Esophagus muscularis mucosa (tissue), 4 donors: ENCODE results near the gene DNAJB12. TPM values are rescaled to one million over a fixed set of nuclear protein-coding genes. Genes with fewer than 3 reads are reported as not detected.
"Not testable (repeated sequence)": the region's sequence is repeated elsewhere in the genome, so short reads cannot be mapped to it uniquely, and the experiment has no call there.

Experiments used
- DNase-seq: peaks from one replicate; pipeline ENCODE4 v3.0.0-alpha.2; 2017; ENCODE audit errors: extremely low spot score
- H3K27ac ChIP-seq, 4 donors: fragments of 200-600 bp; sonication (generic); replicated peaks in 1 of 4; 1 replicate in 3 of 4; 2 replicates in 1 of 4; pipeline ENCODE4 v1.5.1; 2016 to 2019; ENCODE audit warnings: mild to moderate bottlenecking in 1 of 4
- H3K27me3 ChIP-seq, 4 donors: fragments of 200-600 bp; sonication (generic); one replicate each; pipeline versions ENCODE4 v1.5.1 to v1.6.0; 2016 to 2019
- H3K36me3 ChIP-seq, 4 donors: fragments of 200-600 bp; sonication (generic); one replicate each; pipeline ENCODE4 v1.5.1; 2016 to 2019
- H3K4me1 ChIP-seq, 4 donors: fragments of 200-600 bp; sonication (generic); one replicate each; pipeline ENCODE4 v1.5.1; 2016 to 2019
- H3K4me3 ChIP-seq, 4 donors: fragments of 200-600 bp; sonication (generic); 1 replicate in 2 of 4; 2 replicates in 2 of 4; pipeline ENCODE4 v1.5.1; 2016 to 2019; ENCODE audit warnings: mild to moderate bottlenecking in 4 of 4, moderate library complexity in 1 of 4
- H3K9me3 ChIP-seq, 4 donors: fragments of 200-600 bp; sonication (generic); 1 replicate in 3 of 4; 2 replicates in 1 of 4; pipeline ENCODE4 v1.5.1; 2016 to 2019
- EP300 ChIP-seq: sonication (generic); formaldehyde crosslinking; IDR thresholded peaks from one replicate; pipeline ENCODE4 v1.6.1; 2017; ENCODE audit warnings: antibody characterized with exemption
- POLR2A ChIP-seq: fragments of 450-650 bp; IDR thresholded peaks from one replicate; pipeline ENCODE4 v1.6.1; 2017; ENCODE audit warnings: antibody characterized with exemption, moderate library complexity, mild to moderate bottlenecking, low read depth
- POLR2AphosphoS5 ChIP-seq, 2 donors: sonication (generic); formaldehyde crosslinking; IDR thresholded peaks; one replicate each; pipeline ENCODE4 v1.6.1; 2017; ENCODE audit warnings: antibody characterized with exemption in 2 of 2
- WGBS: methylation state at CpG from one replicate; pipeline ENCODE4 v1.1.5; 2018; 5-methylcytosine and 5-hydroxymethylcytosine counted together
- intact Hi-C: fragments of 100-400 bp; cut with DNase I; formaldehyde crosslinking; loops from one replicate; pipeline ENCODE4 v1.15.1; 2023
- total RNA-seq, 4 donors: library from RNA; depleted of rRNA; stranded (reverse); fragments of >200 nt; gene quantifications; one replicate each; pipeline versions ENCODE4 v1.1.0 to v1.2.1, GENCODE V29; 2016
- TF ChIP-seq, protein P1 (sequence below), 3 experiments: fragments of 200-600 bp in 2 of 3; fragments of 450-650 bp in 1 of 3; sonication (generic) in 2 of 3; IDR thresholded peaks; one replicate each; pipeline ENCODE4 v1.5.1; 2017 to 2019; ENCODE audit warnings: antibody characterized with exemption in 3 of 3, mild to moderate bottlenecking in 2 of 3, moderate library complexity in 1 of 3

Gene DNAJB12
- total RNA-seq, 4 donors from 2014 or later, result 27.8 to 46.5 (median 37.8) TPM

GRCh38 chr10:72389014-72389413 lies 34.3 kb upstream of the DNAJB12 start:
- 100% methylated on average over 1 of the region's 1 CpG for WGBS
- TF ChIP-seq POLR2A, result no peak
- Histone ChIP-seq H3K27me3 (no peaks in the 10 kb centered on the region), H3K9me3 (no peaks in the 10 kb centered on the region), H3K4me1 (no peaks in the 10 kb centered on the region), H3K27ac (no peak overlapping the region), H3K4me3 (no peak overlapping the region), H3K36me3 (peaks cover 0 to 11% (median 0%) of the 10 kb centered on the region in 4 donors)
- intact Hi-C loops, result no loop called here
- DNase-seq, result no peak

DNA sequence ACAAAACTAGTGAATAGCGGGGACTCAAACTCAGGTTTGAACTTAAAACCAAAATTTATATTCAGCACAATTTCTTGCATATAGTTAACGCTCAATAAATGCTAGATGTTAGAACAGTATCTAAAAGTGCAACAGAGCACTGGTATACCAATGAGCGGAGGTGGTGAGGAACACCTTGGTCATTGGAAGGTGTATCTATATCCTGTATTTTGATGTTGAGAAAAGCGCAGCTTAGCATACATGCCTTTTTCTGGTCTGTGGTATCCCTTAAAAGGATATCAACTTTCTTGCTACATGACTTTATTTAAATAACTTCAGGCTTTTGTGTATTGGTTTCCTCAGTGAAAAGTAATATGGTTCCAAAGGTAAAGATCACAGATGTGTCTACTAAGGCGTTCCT lies 33.3 kb upstream of the DNAJB12 start:
- Histone ChIP-seq H3K27me3 (no peaks in the 10 kb centered on the region), H3K36me3 (peaks cover 0 to 4% (median 0%) of the 10 kb centered on the region in 4 donors), H3K27ac (no peak overlapping the region), H3K4me3 (no peak overlapping the region), H3K9me3 (no peaks in the 10 kb centered on the region), H3K4me1 (no peaks in the 10 kb centered on the region)
- no peak for DNase-seq
- intact Hi-C loops, result no loop called here
- TF ChIP-seq, protein P1, sequence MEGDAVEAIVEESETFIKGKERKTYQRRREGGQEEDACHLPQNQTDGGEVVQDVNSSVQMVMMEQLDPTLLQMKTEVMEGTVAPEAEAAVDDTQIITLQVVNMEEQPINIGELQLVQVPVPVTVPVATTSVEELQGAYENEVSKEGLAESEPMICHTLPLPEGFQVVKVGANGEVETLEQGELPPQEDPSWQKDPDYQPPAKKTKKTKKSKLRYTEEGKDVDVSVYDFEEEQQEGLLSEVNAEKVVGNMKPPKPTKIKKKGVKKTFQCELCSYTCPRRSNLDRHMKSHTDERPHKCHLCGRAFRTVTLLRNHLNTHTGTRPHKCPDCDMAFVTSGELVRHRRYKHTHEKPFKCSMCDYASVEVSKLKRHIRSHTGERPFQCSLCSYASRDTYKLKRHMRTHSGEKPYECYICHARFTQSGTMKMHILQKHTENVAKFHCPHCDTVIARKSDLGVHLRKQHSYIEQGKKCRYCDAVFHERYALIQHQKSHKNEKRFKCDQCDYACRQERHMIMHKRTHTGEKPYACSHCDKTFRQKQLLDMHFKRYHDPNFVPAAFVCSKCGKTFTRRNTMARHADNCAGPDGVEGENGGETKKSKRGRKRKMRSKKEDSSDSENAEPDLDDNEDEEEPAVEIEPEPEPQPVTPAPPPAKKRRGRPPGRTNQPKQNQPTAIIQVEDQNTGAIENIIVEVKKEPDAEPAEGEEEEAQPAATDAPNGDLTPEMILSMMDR (IDR thresholded peaks at IDR 0.05), result no peak
- TF ChIP-seq EP300 (no peak), POLR2AphosphoS5 (IDR thresholded peaks at IDR 0.05) (no peak), POLR2A (no peak)
- 95% methylated on average over 5 of the region's 5 CpGs for WGBS

DNA sequence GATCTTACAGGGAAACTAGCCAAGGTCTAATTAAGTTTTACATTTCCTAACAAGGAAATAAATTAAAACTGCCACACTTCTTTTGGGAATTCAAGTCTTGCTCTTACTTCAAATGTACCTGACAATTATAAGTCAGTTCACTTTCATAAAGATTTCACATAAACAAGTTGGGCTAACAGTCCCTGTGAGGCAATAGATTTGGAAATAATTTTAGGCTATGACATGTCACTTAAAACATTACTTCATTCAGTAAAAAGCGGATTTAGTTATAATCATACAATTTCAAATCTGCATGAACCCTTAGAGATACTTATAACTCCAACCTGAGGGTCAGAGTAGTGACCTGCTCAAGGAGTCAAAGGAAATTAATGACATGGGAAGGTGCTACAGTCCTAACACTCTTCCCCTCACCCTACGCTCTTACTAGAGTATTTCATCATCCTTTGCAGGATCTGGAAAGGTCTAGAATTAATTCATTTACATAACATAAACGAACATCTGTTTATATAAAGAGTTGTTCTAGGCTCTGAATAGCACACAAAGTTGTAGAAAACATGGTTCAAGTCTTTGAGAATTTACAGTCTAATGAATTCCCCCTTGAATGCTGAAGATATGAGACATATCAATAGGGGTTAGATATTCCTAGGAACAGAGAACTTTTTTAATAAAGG lies 32.3 kb upstream of the DNAJB12 start:
- no peak for DNase-seq
- Histone ChIP-seq H3K4me1 (no peaks in the 10 kb centered on the region), H3K27ac (no peak overlapping the region), H3K9me3 (no peaks in the 10 kb centered on the region), H3K27me3 (no peaks in the 10 kb centered on the region), H3K4me3 (no peak overlapping the region), H3K36me3 (no peaks in the 10 kb centered on the region)
- TF ChIP-seq POLR2AphosphoS5 (IDR thresholded peaks at IDR 0.05), result no peak
- TF ChIP-seq POLR2A, result no peak
- TF ChIP-seq, protein P1 (IDR thresholded peaks at IDR 0.05), result no peak
- TF ChIP-seq EP300, result no peak
- WGBS, result 84% methylated on average over 3 of the region's 3 CpGs
- intact Hi-C loops, result no loop called here

DNA sequence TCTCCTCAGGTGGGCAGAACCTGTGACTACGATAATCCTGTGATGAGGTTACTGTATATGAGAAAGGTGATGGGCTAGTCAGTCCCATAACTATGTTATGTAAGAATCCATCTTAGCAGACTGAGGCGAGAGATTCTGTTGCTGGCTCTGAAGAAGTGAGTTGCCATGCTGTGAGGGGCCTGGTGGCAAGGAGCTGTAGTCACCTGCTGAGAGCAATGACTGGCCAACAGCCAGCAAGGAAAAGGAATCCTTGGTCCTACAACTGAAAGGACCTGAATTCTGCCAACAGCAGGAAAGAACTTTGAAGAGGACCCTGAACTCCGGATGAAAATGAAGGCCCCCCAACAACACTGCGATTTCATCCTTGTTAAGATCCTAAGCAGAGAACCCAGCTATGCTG lies 31.0 kb upstream of the DNAJB12 start:
- Histone ChIP-seq H3K27me3 (no peaks in the 10 kb centered on the region), H3K27ac (no peak overlapping the region), H3K4me1 (no peaks in the 10 kb centered on the region), H3K36me3 (no peaks in the 10 kb centered on the region), H3K4me3 (no peak overlapping the region), H3K9me3 (no peaks in the 10 kb centered on the region)
- intact Hi-C loops, result no loop called here
- DNase-seq, result no peak
- WGBS, result 94% methylated on average over 4 of the region's 4 CpGs
- TF ChIP-seq, protein P1 (IDR thresholded peaks at IDR 0.05), result no peak
- TF ChIP-seq POLR2AphosphoS5 (IDR thresholded peaks at IDR 0.05), result no peak
- no peak for TF ChIP-seq POLR2A
- no peak for TF ChIP-seq EP300

DNA sequence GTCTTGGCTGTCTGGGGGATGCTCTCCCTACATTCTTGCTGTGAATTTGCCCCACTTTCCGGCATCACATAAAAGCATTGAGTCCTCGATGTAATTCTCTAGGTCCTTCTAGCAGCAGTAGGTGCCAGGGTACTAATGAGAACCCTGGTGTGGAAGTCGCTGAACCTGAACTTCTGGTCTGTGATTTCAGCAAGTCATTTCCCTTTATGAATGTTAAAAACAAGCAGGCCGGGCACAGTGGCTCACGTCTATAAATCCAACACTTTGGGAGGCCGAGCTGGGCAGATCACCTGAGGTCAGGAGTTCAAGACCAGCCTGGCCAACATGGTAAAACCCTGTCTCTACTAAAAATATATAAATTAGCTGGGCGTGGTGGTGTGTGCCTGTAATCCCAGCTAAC lies 30.3 kb upstream of the DNAJB12 start:
- H3K27ac ChIP-seq, H3K4me1 ChIP-seq, DNase-seq, H3K9me3 ChIP-seq, H3K4me3 ChIP-seq, H3K36me3 ChIP-seq, H3K27me3 ChIP-seq, intact Hi-C loops: not testable (repeated sequence)
- 87% methylated on average over 7 of the region's 7 CpGs for WGBS

GRCh38 chr10:72379776-72380175 lies 25.1 kb upstream of the DNAJB12 start:
- no peak for DNase-seq
- Histone ChIP-seq H3K4me3 (no peak overlapping the region), H3K27me3 (no peaks in the 10 kb centered on the region), H3K36me3 (peaks cover 0 to 13% (median 6%) of the 10 kb centered on the region in 4 donors), H3K4me1 (no peaks in the 10 kb centered on the region), H3K9me3 (no peaks in the 10 kb centered on the region), H3K27ac (no peak overlapping the region)
- 72% methylated on average over 2 of the region's 2 CpGs for WGBS
- TF ChIP-seq EP300, result no peak
- no peak for TF ChIP-seq POLR2AphosphoS5 (IDR thresholded peaks at IDR 0.05)
- no peak for TF ChIP-seq POLR2A
- TF ChIP-seq, protein P1 (IDR thresholded peaks at IDR 0.05), result no peak
- intact Hi-C loops, result no loop called here
